ENCODE data around the gene POLR3K.

GRCh38 chr16:35011-35677 is 18.3 kb downstream of the POLR3K start:
- TF ChIP-seq TAF1 (IDR thresholded peaks at IDR 0.05; ENCODE audit: borderline replicate concordance, insufficient read depth, low read length) = no peak
- TF ChIP-seq POLR2AphosphoS5 (IDR thresholded peaks at IDR 0.05; ENCODE audit: low read depth, low read length) = no peak; the same call in 1 of the 2 replicates
- no peak for TF ChIP-seq REST (IDR thresholded peaks at IDR 0.05; ENCODE audit: insufficient read depth in 1 of 2, low read depth in 2 of 2, low read length in 2 of 2)
- TF ChIP-seq SIN3A (IDR thresholded peaks at IDR 0.05; ENCODE audit: borderline replicate concordance, insufficient read depth, low read length) = no peak
- no peak for TF ChIP-seq FOXP2 (optimal IDR thresholded peaks at IDR 0.05; ENCODE audit: borderline replicate concordance, extremely low read depth, extremely low read length, insufficient read depth)

Data from PFSK-1 (cell line).